ENCODE measurements around the gene COMMD1. TPM values are rescaled to one million over a fixed set of nuclear protein-coding genes. Genes with fewer than 3 reads are reported as not detected.

Gene COMMD1
- total RNA-seq, 1 experiment from 2014 or later: 41.4 TPM

DNA sequence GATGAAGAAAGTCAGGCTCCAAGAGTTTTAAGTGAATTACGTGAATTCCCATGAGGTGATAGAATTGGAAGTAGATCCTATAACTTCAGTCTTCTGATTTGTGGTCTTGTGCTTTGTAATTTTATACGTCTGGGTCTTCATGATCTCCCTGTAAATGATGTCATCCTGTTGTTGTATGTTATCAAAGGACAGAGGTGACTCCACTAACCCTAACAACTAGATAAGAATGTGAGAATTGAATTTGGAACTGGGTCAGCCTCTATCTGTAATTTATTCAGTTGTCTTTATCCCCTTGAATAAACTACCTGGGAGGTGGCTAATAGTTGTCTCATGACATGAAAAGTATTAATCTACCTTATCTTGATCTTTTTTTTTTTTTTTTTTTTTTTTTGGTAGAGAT, 204.1 kb downstream of the COMMD1 start:
- CTCF ChIA-PET: no interaction called here

GRCh38 chr2:62110415-62111025, 205.0 kb downstream of the COMMD1 start:
- ChIA-PET CTCF (no interaction called here), POLR2A (ENCODE audit: low non-redundant PET) (no interaction called here)
- no peak for DNase-seq (ENCODE audit: low spot score)
- H3K4me1 ChIP-seq (ENCODE audit: insufficient read depth, low read length, poor library complexity, severe bottlenecking): no peaks in the 10 kb centered on the region
- no peaks in the 10 kb centered on the region for H3K9me3 ChIP-seq (ENCODE audit: low read depth, low read length, poor library complexity, severe bottlenecking)
- intact Hi-C loops (cut with micrococcal nuclease; ENCODE audit: unreplicated experiment): no loop called here
- no peak overlapping the region for H3K27ac ChIP-seq (ENCODE audit: low read depth, low read length, poor library complexity, severe bottlenecking)
- no TSS peak for BruUV-seq (replicated peaks)
- no peak for TF ChIP-seq CTCF (conservative IDR thresholded peaks at IDR 0.05; ENCODE audit: low read depth, low read length)
- no peak for TF ChIP-seq EZH2 (IDR thresholded peaks at IDR 0.05; ENCODE audit: borderline replicate concordance, low read depth, low read length, poor library complexity, severe bottlenecking)
- H3K4me3 ChIP-seq (ENCODE audit: low read depth, low read length, poor library complexity, severe bottlenecking): no peak overlapping the region
- H3K36me3 ChIP-seq (ENCODE audit: insufficient read depth, low read length, poor library complexity, severe bottlenecking): no peaks in the 10 kb centered on the region
- no peaks in the 10 kb centered on the region for H3K27me3 ChIP-seq (replicated peaks; ENCODE audit: insufficient read depth, low read depth, low read length, poor library complexity)

More for the DNA sequence above, 204.1 kb downstream of the COMMD1 start:
- Histone ChIP-seq H3K36me3 (ENCODE audit: insufficient read depth, low read length, poor library complexity, severe bottlenecking) (no peaks in the 10 kb centered on the region), H3K9me3 (ENCODE audit: low read depth, low read length, poor library complexity, severe bottlenecking) (no peaks in the 10 kb centered on the region), H3K27ac (ENCODE audit: low read depth, low read length, poor library complexity, severe bottlenecking) (no peak overlapping the region), H3K27me3 (replicated peaks; ENCODE audit: insufficient read depth, low read depth, low read length, poor library complexity) (no peaks in the 10 kb centered on the region), H3K4me1 (ENCODE audit: insufficient read depth, low read length, poor library complexity, severe bottlenecking) (no peaks in the 10 kb centered on the region), H3K4me3 (ENCODE audit: low read depth, low read length, poor library complexity, severe bottlenecking) (no peak overlapping the region)
- TF ChIP-seq CTCF (conservative IDR thresholded peaks at IDR 0.05; ENCODE audit: low read depth, low read length) (no peak), EZH2 (IDR thresholded peaks at IDR 0.05; ENCODE audit: borderline replicate concordance, low read depth, low read length, poor library complexity, severe bottlenecking) (no peak)
- intact Hi-C loops (cut with micrococcal nuclease; ENCODE audit: unreplicated experiment): no loop called here
- DNase-seq (ENCODE audit: low spot score): no peak
- BruUV-seq (replicated peaks): no TSS peak
- POLR2A ChIA-PET (ENCODE audit: low non-redundant PET): no interaction called here

- no TSS peak for BruUV-seq (replicated peaks)
- intact Hi-C loops (cut with micrococcal nuclease; ENCODE audit: unreplicated experiment): no loop called here
- Histone ChIP-seq H3K27ac (ENCODE audit: low read depth, low read length, poor library complexity, severe bottlenecking) (no peak overlapping the region), H3K36me3 (ENCODE audit: insufficient read depth, low read length, poor library complexity, severe bottlenecking) (no peaks in the 10 kb centered on the region), H3K4me1 (ENCODE audit: insufficient read depth, low read length, poor library complexity, severe bottlenecking) (no peaks in the 10 kb centered on the region), H3K4me3 (ENCODE audit: low read depth, low read length, poor library complexity, severe bottlenecking) (no peak overlapping the region), H3K9me3 (ENCODE audit: low read depth, low read length, poor library complexity, severe bottlenecking) (no peaks in the 10 kb centered on the region), H3K27me3 (replicated peaks; ENCODE audit: insufficient read depth, low read depth, low read length, poor library complexity) (no peaks in the 10 kb centered on the region)
- no peak for TF ChIP-seq CTCF (conservative IDR thresholded peaks at IDR 0.05; ENCODE audit: low read depth, low read length)
- no peak for TF ChIP-seq EZH2 (IDR thresholded peaks at IDR 0.05; ENCODE audit: borderline replicate concordance, low read depth, low read length, poor library complexity, severe bottlenecking)
- no peak for DNase-seq (ENCODE audit: low spot score)
- POLR2A ChIA-PET (ENCODE audit: low non-redundant PET): no interaction called here
- CTCF ChIA-PET: no interaction called here
These were observed 206.7 kb downstream of the COMMD1 start for GRCh38 chr2:62112179-62112578.

Measured in A673 (cell line).